Endothelial cell of umbilical vein (primary cell): ENCODE data around the gene ENPEP. TPM values are rescaled to one million over a fixed set of nuclear protein-coding genes. Genes with fewer than 3 reads are reported as not detected.

Source experiments
- BruUV-seq: library from RNA; stranded (reverse); fragments of 400-500 nt; replicated peaks from 2 replicates; lab custom pipeline; 2021; lab: Mats Ljungman, UMichigan
- CTCF ChIA-PET: fragments of 300-600, 350-600 bp; sonication (Branson Sonifier 250); formaldehyde crosslinking; loops from one replicate; lab custom pipeline; 2021; ENCODE audit warnings: antibody characterized with exemption, inconsistent platforms; lab: Charles Lee
- POLR2A ChIA-PET: fragments of 300-600, 350-600 bp; sonication (Branson Sonifier 250); formaldehyde crosslinking; loops from one replicate; lab custom pipeline; 2021; ENCODE audit warnings: antibody characterized with exemption, inconsistent platforms; lab: Charles Lee
- DNase-seq: peaks from one replicate; pipeline ENCODE4 v3.0.0-alpha.2; 2011; ENCODE audit warnings: low read depth, low spot score
- FAIRE-seq: peaks from 2 replicates; lab custom pipeline; 2011; peaks lifted over from hg19 to GRCh38; lab: Jason Lieb, UNC
- H2AFZ ChIP-seq: 2 replicates; pipeline ENCODE4 v1.6.0; 2012; ENCODE audit warnings: low read depth, low read length, control low read depth, inconsistent platforms
- H3K27ac ChIP-seq: 2 replicates; pipeline ENCODE4 v1.5.1; 2011; ENCODE audit warnings: low read depth, mild to moderate bottlenecking, control low read depth, low read length, moderate library complexity; ENCODE audit not compliant: insufficient read depth
- H3K27me3 ChIP-seq, 2 experiments: 2 replicates each; pipeline versions ENCODE4 v1.6.0 to v1.6.1; 2011; ENCODE audit warnings: low read length in 2 of 2, mixed read lengths in 1 of 2; ENCODE audit not compliant: control insufficient read depth in 2 of 2, insufficient read depth in 2 of 2
- H3K36me3 ChIP-seq, 2 experiments: 2 replicates in 1 of 2; 3 replicates in 1 of 2; pipeline ENCODE4 v1.5.1; 2011; ENCODE audit warnings: low read length in 2 of 2, mild to moderate bottlenecking in 1 of 2, moderate library complexity in 1 of 2; ENCODE audit not compliant: control insufficient read depth in 2 of 2, insufficient read depth in 2 of 2; ENCODE audit errors: extremely low read depth in 1 of 2
- H3K4me1 ChIP-seq: 3 replicates; pipeline ENCODE4 v1.5.1; 2011; ENCODE audit warnings: mild to moderate bottlenecking, low read length; ENCODE audit not compliant: control insufficient read depth, insufficient read depth; ENCODE audit errors: extremely low read depth
- H3K4me2 ChIP-seq: 2 replicates; pipeline ENCODE4 v1.6.1; 2011; ENCODE audit warnings: low read length, control low read depth, mixed read lengths; ENCODE audit not compliant: insufficient read depth
- H3K4me3 ChIP-seq, 3 experiments: fragments of 200-600 bp in 1 of 3; sonication (generic), shearing (Covaris generic) in 1 of 3; replicated peaks in 1 of 3; 2 replicates each; pipeline ENCODE4 v1.5.1; 2011 to 2016; ENCODE audit warnings: control low read depth in 3 of 3, low read length in 3 of 3, mild to moderate bottlenecking in 2 of 3, inconsistent platforms in 1 of 3, low read depth in 1 of 3, moderate library complexity in 1 of 3; ENCODE audit not compliant: insufficient read depth in 1 of 3
- H3K79me2 ChIP-seq: 2 replicates; pipeline ENCODE4 v1.6.0; 2012; ENCODE audit warnings: low read length, inconsistent platforms; ENCODE audit not compliant: control insufficient read depth, insufficient read depth
- H3K9ac ChIP-seq: replicated peaks from 2 replicates; pipeline ENCODE3; 2011; ENCODE audit warnings: low read length, control low read depth; ENCODE audit not compliant: insufficient read depth; ENCODE audit errors: extremely low read depth
- H3K9me1 ChIP-seq: replicated peaks from 3 replicates; pipeline ENCODE4 v1.6.0; 2011; ENCODE audit warnings: mild to moderate bottlenecking, low read length; ENCODE audit not compliant: control insufficient read depth, insufficient read depth; ENCODE audit errors: extremely low read depth
- H3K9me3 ChIP-seq: replicated peaks from 2 replicates; pipeline ENCODE4 v1.5.1; 2012; ENCODE audit warnings: low read length, inconsistent platforms; ENCODE audit not compliant: control insufficient read depth, insufficient read depth
- H4K20me1 ChIP-seq: replicated peaks from 2 replicates; pipeline ENCODE3; 2011; ENCODE audit warnings: mild to moderate bottlenecking, low read length; ENCODE audit not compliant: control insufficient read depth, insufficient read depth; ENCODE audit errors: extremely low read depth
- CTCF ChIP-seq, 2 donors: IDR thresholded peaks; 1 replicate in 1 of 2; 2 replicates in 1 of 2; pipeline ENCODE4 v1.5.1; 2011; ENCODE audit warnings: low read length in 2 of 2, mild to moderate bottlenecking in 2 of 2, moderate library complexity in 2 of 2, control low read depth in 1 of 2, inconsistent platforms in 1 of 2, low read depth in 1 of 2; ENCODE audit not compliant: insufficient read depth in 1 of 2; ENCODE audit errors: extremely low read depth in 1 of 2
- EZH2 ChIP-seq: IDR thresholded peaks from 2 replicates; pipeline ENCODE4 v1.6.1; 2012; ENCODE audit warnings: borderline replicate concordance, low read depth, mild to moderate bottlenecking, moderate library complexity, low read length, inconsistent platforms; ENCODE audit not compliant: severe bottlenecking
- FOS ChIP-seq: IDR thresholded peaks from 2 replicates; pipeline ENCODE4 v1.6.1; 2011; ENCODE audit warnings: mild to moderate bottlenecking, low read length, moderate library complexity, borderline replicate concordance; ENCODE audit not compliant: insufficient read depth
- GATA2 ChIP-seq: IDR thresholded peaks from 2 replicates; pipeline ENCODE4 v1.7.0; 2011; ENCODE audit warnings: low read depth, mild to moderate bottlenecking, moderate library complexity, mixed read lengths, low read length; ENCODE audit not compliant: insufficient read length, insufficient read depth
- JUN ChIP-seq: IDR thresholded peaks from 2 replicates; pipeline ENCODE4 v1.6.1; 2011; ENCODE audit warnings: borderline replicate concordance, low read depth; ENCODE audit not compliant: insufficient read length, insufficient read depth
- MYC ChIP-seq: IDR thresholded peaks from one replicate; pipeline ENCODE4 v1.6.1; 2011; ENCODE audit warnings: mild to moderate bottlenecking, low read depth, low read length
- POLR2A ChIP-seq: IDR thresholded peaks from 2 replicates; pipeline ENCODE4 v1.6.1; 2012; ENCODE audit warnings: low read depth, mild to moderate bottlenecking, control low read depth, low read length
- POLR2AphosphoS5 ChIP-seq: IDR thresholded peaks from 2 replicates; pipeline ENCODE4 v1.6.1; 2012; ENCODE audit warnings: low read depth, mild to moderate bottlenecking, control low read depth, low read length, moderate library complexity; ENCODE audit not compliant: insufficient read depth
- dilution Hi-C: fragments of 300-500 bp; cut with MboI; formaldehyde crosslinking; loops from one replicate; pipeline ENCODE4 v1.15.0; 2019; ENCODE audit warnings: low sequenced_read_pairs; ENCODE audit not compliant: extremely low pct_ligation_motif_present
- intact Hi-C: fragments of 100-400 bp; cut with micrococcal nuclease; formaldehyde crosslinking; loops from one replicate; pipeline ENCODE4 v1.10.0; 2022
- polyA plus RNA-seq, 4 experiments: library from polyadenylated mRNA; depleted of rRNA in 3 of 4; stranded (reverse) in 3 of 4; unstranded in 1 of 4; fragments of >200 nt; gene quantifications; 2 replicates each; pipeline versions ENCODE4 v1.2.1 to v1.2.3, GENCODE V29; 2011 to 2012; ENCODE audit warnings: missing spikeins in 1 of 4
- total RNA-seq: library from RNA; stranded (reverse); gene quantifications from 2 replicates; pipeline ENCODE4 v1.2.3, GENCODE V29; 2021
- TF ChIP-seq, protein P1 (sequence below): IDR thresholded peaks from 2 replicates; pipeline ENCODE4 v1.6.1; 2011; ENCODE audit not compliant: insufficient read depth, insufficient read length

ENPEP gene
- total and polyA plus RNA-seq, 2 donors (not counting 3 experiments of a cell fraction or from before 2014, with no cell fraction given): not detected

DNA sequence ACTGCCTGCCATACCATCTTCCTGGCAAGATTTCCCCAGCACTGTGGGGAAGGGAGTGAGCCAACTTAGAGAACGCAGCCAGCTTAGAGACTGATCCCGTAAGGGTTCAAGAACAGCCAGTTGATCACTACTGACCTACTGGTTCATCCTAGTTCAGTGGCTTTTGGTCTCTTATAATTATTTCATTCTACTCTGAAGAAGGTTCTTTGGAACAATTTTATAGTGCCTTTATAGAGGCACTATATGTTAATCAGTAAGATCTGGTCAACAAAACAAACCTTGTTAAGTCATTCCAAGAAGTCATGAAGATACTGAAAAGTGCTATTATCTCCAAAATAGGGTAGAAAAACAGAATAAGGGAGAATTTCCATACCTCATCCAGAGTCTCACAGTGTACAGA lies 33.2 kb upstream of the ENPEP start:
- no peak overlapping the region for H3K27ac ChIP-seq

GRCh38 chr4:110449947-110450346 lies 26.0 kb upstream of the ENPEP start:
- Histone ChIP-seq H3K27ac (no peak overlapping the region), H3K4me3 (no peak overlapping the region), H3K9ac (no peak overlapping the region), H4K20me1 (no peaks in the 10 kb centered on the region), H3K79me2 (no peaks in the 10 kb centered on the region), H3K9me3 (no peaks in the 10 kb centered on the region), H3K4me2 (no peak overlapping the region), H3K9me1 (no peaks in the 10 kb centered on the region), H2AFZ (no peak overlapping the region), H3K36me3 (no peaks in the 10 kb centered on the region), H3K27me3 (peaks cover 0 to 5% of the 10 kb centered on the region in 2 experiments), H3K4me1 (no peaks in the 10 kb centered on the region)
- CTCF ChIA-PET: no interaction called here
- POLR2A ChIA-PET: no interaction called here
- no TSS peak for BruUV-seq
- dilution Hi-C loops: no loop called here
- intact Hi-C loops: no loop called here
- FAIRE-seq (no peak), DNase-seq (no peak)
- TF ChIP-seq POLR2AphosphoS5 (no peak), CTCF (IDR thresholded peaks at IDR 0.05; ENCODE audit: extremely low read depth in 1 of 2, insufficient read depth in 1 of 2, low read depth in 1 of 2, low read length in 2 of 2) (no peak), POLR2A (no peak), FOS (no peak), EZH2 (no peak), JUN (no peak), MYC (no peak), GATA2 (no peak)
- TF ChIP-seq, protein P1, sequence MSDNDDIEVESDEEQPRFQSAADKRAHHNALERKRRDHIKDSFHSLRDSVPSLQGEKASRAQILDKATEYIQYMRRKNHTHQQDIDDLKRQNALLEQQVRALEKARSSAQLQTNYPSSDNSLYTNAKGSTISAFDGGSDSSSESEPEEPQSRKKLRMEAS: no peak

More for the DNA sequence above, 33.2 kb upstream of the ENPEP start:
- FAIRE-seq: no peak
- no peak overlapping the region for H3K4me2 ChIP-seq
- DNase-seq: no peak
- H3K4me3 ChIP-seq: no peak overlapping the region
- intact Hi-C loops (no loop called here), dilution Hi-C loops (no loop called here)
- no peaks in the 10 kb centered on the region for H3K4me1 ChIP-seq
- H3K79me2 ChIP-seq: no peaks in the 10 kb centered on the region
- no peaks in the 10 kb centered on the region for H3K36me3 ChIP-seq
- no peaks in the 10 kb centered on the region for H3K9me1 ChIP-seq
- no peaks in the 10 kb centered on the region for H3K27me3 ChIP-seq
- BruUV-seq: no TSS peak
- ChIA-PET POLR2A (no interaction called here), CTCF (no interaction called here)
- H3K9ac ChIP-seq: no peak overlapping the region
- TF ChIP-seq POLR2AphosphoS5 (no peak), GATA2 (no peak), JUN (no peak), FOS (no peak), EZH2 (no peak), MYC (no peak)
- TF ChIP-seq, protein P1: no peak
- no peaks in the 10 kb centered on the region for H3K9me3 ChIP-seq
- no peak overlapping the region for H2AFZ ChIP-seq
- no peaks in the 10 kb centered on the region for H4K20me1 ChIP-seq
